Epithelial cell of proximal tubule (primary cell): ENCODE measurements around the gene HBP1. TPM values are rescaled to one million over a fixed set of nuclear protein-coding genes. Genes with fewer than 3 reads are reported as not detected.

Source experiments
- DNase-seq: peaks from one replicate; pipeline ENCODE4 v3.0.0-alpha.2; 2011; ENCODE audit warnings: low read depth
- H3K4me3 ChIP-seq: 2 replicates; pipeline ENCODE4 v1.5.1; 2011; ENCODE audit warnings: low read depth, mild to moderate bottlenecking, low read length
- CTCF ChIP-seq: conservative IDR thresholded peaks from 2 replicates; pipeline ENCODE4 v1.5.1; 2012; ENCODE audit warnings: low read depth, mild to moderate bottlenecking, low read length
- total RNA-seq: library from RNA; depleted of rRNA; stranded (reverse); fragments of >200 nt; gene quantifications from 2 replicates; pipeline ENCODE4 v1.2.3, GENCODE V29; 2015

HBP1 gene
- total RNA-seq, 1 donor from 2014 or later, result 34.4 TPM

- TF ChIP-seq CTCF, result no peak
- no peak overlapping the region for H3K4me3 ChIP-seq
- DNase-seq, result no peak
Observed at GRCh38 chr7:107172276-107173032, 3.7 kb downstream of the HBP1 start.

DNA sequence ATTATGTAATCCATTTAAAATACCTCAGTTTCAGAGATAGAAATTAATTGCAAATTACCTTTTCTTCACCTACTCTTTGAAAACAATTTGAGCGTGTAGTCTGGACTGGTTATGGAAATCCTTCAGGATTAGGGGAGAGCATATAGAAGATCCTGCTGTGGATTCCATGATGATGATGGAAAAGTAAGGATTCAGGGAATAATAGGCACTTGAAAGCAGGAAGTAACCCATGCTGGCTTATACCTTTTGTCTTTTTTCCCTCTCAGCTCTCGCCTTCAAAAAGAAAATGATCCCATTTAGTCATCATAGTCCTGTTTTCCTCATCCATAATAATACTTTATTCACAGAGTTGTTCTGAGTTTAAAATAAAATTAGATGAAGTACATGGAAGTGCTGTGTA is 4.4 kb downstream of the HBP1 start:
- no peak for DNase-seq
- TF ChIP-seq CTCF, result no peak
- no peak overlapping the region for H3K4me3 ChIP-seq

- TF ChIP-seq CTCF, result no peak
- DNase-seq, result no peak
- H3K4me3 ChIP-seq, result no peak overlapping the region
Observed at GRCh38 chr7:107173691-107174406, 5.0 kb downstream of the HBP1 start.

DNA sequence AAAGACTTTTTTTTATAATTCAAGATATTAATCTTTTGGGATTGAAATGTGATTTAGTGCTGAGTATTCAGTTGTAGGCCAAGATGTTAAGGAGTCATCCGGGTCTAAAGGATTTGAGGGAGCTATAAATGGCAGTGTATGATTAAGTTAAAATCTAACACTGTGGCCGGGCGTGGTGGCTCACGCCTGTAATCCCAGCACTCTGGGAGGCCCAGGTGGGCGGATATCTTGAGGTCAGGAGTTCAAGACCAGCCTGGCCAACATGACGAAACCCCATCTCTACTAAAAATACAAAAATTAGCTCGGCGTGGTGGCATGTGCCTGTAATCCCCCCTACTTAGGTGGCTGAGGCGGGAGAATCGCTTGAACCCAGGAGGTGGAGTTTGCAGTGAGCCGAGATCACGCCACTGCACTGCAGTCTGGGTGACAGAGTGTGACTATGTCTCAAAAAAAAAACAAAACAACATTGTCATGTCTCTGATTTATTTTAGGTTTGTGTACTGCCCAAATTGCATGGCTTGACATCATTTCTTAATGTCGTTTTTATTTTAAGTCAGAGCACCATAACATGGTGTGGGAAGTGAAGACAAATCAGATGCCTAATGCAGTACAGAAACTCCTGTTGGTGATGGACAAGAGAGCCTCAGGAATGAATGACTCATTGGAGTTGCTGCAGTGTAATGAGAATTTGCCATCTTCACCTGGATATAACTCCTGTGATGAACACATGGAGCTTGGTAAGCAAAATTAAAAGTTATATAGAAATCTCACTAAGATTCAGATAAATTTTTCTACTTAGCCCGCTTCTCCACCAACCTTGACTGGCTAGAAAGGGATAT is 10.7 kb downstream of the HBP1 start:
- H3K4me3 ChIP-seq, result no peak overlapping the region
- DNase-seq, result no peak
- no peak for TF ChIP-seq CTCF

- no peak overlapping the region for H3K4me3 ChIP-seq
- no peak for DNase-seq
- no peak for TF ChIP-seq CTCF
Observed at GRCh38 chr7:107180378-107180777, 11.6 kb downstream of the HBP1 start.

- no peak for TF ChIP-seq CTCF
- H3K4me3 ChIP-seq, result no peak overlapping the region
- DNase-seq, result no peak
Observed at GRCh38 chr7:107181172-107181571, 12.4 kb downstream of the HBP1 start.
